Adrenal gland (tissue), 12 donors: ENCODE data around the gene PGAP2. TPM values are rescaled to one million over a fixed set of nuclear protein-coding genes. Genes with fewer than 3 reads are reported as not detected.
A peak's percentile ranks its signal among the peaks of the same experiment; 100 is the strongest.

Experiments
- DNase-seq, 7 donors: peaks; one replicate each; pipeline ENCODE4 v3.0.0-alpha.2; 2019 to 2020
- H3K27ac ChIP-seq, 5 donors: fragments of 200-600 bp; sonication (generic) in 4 of 5; 1 replicate in 3 of 5; 2 replicates in 2 of 5; pipeline versions ENCODE4 v1.5.1 to v1.8.0; 2016 to 2020; ENCODE audit warnings: mild to moderate bottlenecking in 1 of 5
- H3K27me3 ChIP-seq: fragments of 200-600 bp; 2 replicates; pipeline ENCODE4 v1.8.0; 2021
- H3K36me3 ChIP-seq, 2 donors: fragments of 200-600 bp; replicated peaks in 1 of 2; 1 replicate in 1 of 2; 2 replicates in 1 of 2; pipeline versions ENCODE4 v1.5.1 to v1.8.0; 2018 to 2022
- H3K4me1 ChIP-seq, 2 donors: fragments of 200-600 bp; replicated peaks in 1 of 2; 1 replicate in 1 of 2; 2 replicates in 1 of 2; pipeline versions ENCODE4 v1.5.1 to v1.8.0; 2018 to 2021
- H3K4me3 ChIP-seq, 4 donors: fragments of 200-600 bp; sonication (generic) in 3 of 4; one replicate each; pipeline ENCODE4 v1.5.1; 2016 to 2018
- H3K9me3 ChIP-seq, 3 donors: fragments of 200-600 bp; sonication (generic) in 1 of 3; replicated peaks in 1 of 3; 1 replicate in 2 of 3; 2 replicates in 1 of 3; pipeline versions ENCODE4 v1.5.1 to v1.8.0; 2016 to 2021
- POLR2A ChIP-seq, 2 donors: fragments of 450-650 bp; IDR thresholded peaks; one replicate each; pipeline ENCODE4 v1.6.1; 2017; ENCODE audit warnings: antibody characterized with exemption in 2 of 2, mild to moderate bottlenecking in 2 of 2, moderate library complexity in 1 of 2
- WGBS, 4 donors: extraction: QIAGEN DNeasy Blood & Tissue Kit in 2 of 4; methylation state at CpG; one replicate each; pipeline versions ENCODE4 v1.1.5 to v1.1.7; 2013 to 2017; 5-methylcytosine and 5-hydroxymethylcytosine counted together
- intact Hi-C, 2 donors: fragments of 100-400 bp; cut with DNase I; formaldehyde crosslinking; loops; one replicate each; pipeline versions ENCODE4 v1.14.1 to v1.15.0; 2022 to 2023
- polyA plus RNA-seq, 3 donors: library from polyadenylated mRNA; stranded (reverse); fragments of 200-250 nt in 2 of 3; fragments of 350-450 nt in 1 of 3; fragmentation: Illumina TruSeq in 1 of 3; extraction: RNeasy Lipid Tissue Mini Kit (QIAGEN cat#74804) in 1 of 3; gene quantifications; one replicate each; pipeline ENCODE4 v1.2.3, GENCODE V29; 2013 to 2014
- total RNA-seq, 9 donors: library from RNA; depleted of rRNA in 4 of 9; stranded (reverse); fragments of >200 nt in 4 of 9; fragments of 120-200 nt in 1 of 9; fragmentation: NEBNext Ultra II Directional in 1 of 9; extraction: Animal tissue kit (Norgen Biotek cat#: 25700) in 1 of 9; gene quantifications; one replicate each; pipeline versions ENCODE4 v1.1.0 to v1.2.4, GENCODE V29; 2013 to 2023
- TF ChIP-seq, protein P1 (sequence below), 6 experiments: fragments of 450-650 bp in 4 of 6; fragments of 200-600 bp in 2 of 6; sonication (generic) in 1 of 6; IDR thresholded peaks; 1 replicate in 5 of 6; 2 replicates in 1 of 6; pipeline versions ENCODE4 v1.5.1 to v1.8.0; 2016 to 2021; ENCODE audit warnings: antibody characterized with exemption in 6 of 6, mild to moderate bottlenecking in 2 of 6, moderate library complexity in 1 of 6
- donor health status: healthy with polysubstance abuse.
- donor health status: Bipolar disorder and iron deficiency.
- donor health status: DM: yes; HTN: yes; CAD: no.
- donor health status: DM: no; HTN: no; CAD: no.
- donor health status: DM: no; HTN: no; CAD: no.
- donor health status: DM: yes; HTN: yes; CAD: no.

Gene PGAP2
- total and polyA plus RNA-seq, 12 donors = 4.6 to 44.0 (median 19.9) TPM

DNA sequence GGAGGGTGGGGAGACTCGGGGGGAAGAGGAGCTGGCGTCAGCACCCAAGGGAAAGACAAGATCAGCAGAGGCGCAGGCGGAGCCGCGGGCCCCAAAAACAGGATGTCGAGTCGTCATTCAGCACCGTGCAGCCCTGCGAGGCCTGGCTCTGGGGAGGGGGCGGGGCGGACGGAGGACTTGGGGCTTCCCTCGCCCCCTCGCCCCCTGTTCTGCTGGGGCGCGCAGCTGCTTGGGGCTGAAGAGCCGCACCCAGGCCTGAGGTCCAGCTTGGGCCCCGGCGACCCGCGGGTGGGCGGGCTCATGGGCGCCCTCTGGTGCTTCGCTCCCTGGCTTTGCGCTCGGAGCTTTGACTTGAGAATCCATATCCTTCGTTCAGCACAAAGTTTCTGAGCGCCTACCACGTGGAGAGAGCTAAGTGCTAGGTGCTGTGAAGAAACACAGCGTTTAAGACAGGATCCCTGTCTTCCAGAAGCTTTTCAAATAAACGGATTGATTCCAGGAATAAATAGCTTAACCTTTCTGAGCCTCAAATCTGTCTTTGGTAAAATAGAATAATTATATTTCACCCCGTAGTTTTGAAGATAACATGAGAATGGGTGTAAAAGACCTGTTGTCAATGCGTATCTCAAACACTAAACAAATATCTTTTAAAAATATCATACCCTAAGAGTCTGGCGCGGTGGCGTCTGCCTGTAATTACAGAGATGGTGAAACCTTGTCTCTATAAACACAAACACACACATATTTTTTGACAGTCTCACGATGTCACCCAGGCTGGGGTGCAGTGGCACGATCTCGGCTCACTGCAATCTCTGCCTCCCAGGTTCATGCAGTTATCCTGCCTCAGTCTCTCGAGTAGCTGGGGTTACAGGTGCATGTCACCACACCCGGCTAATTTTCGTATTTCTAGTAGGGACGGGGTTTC lies 33.3 kb downstream of the PGAP2 start:
- H3K4me3 ChIP-seq = peak overlapping the region in 2 of 4 donors; percentile 66 to 82
- no peaks in the 10 kb centered on the region for H3K36me3 ChIP-seq
- intact Hi-C loops = no loop called here
- H3K27ac ChIP-seq = peak overlapping the region; percentile 71 to 96 (median 89)
- peak in 1 of 2 donors; percentile 38 for TF ChIP-seq POLR2A (IDR thresholded peaks at IDR 0.05)
- TF ChIP-seq, protein P1, sequence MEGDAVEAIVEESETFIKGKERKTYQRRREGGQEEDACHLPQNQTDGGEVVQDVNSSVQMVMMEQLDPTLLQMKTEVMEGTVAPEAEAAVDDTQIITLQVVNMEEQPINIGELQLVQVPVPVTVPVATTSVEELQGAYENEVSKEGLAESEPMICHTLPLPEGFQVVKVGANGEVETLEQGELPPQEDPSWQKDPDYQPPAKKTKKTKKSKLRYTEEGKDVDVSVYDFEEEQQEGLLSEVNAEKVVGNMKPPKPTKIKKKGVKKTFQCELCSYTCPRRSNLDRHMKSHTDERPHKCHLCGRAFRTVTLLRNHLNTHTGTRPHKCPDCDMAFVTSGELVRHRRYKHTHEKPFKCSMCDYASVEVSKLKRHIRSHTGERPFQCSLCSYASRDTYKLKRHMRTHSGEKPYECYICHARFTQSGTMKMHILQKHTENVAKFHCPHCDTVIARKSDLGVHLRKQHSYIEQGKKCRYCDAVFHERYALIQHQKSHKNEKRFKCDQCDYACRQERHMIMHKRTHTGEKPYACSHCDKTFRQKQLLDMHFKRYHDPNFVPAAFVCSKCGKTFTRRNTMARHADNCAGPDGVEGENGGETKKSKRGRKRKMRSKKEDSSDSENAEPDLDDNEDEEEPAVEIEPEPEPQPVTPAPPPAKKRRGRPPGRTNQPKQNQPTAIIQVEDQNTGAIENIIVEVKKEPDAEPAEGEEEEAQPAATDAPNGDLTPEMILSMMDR (IDR thresholded peaks at IDR 0.05) = peak; percentile 54 to 78 (median 66)
- H3K27me3 ChIP-seq = no peaks in the 10 kb centered on the region
- no peaks in the 10 kb centered on the region for H3K9me3 ChIP-seq
- DNase-seq = peak; percentile 80 to 92 (median 84)
- peaks cover 9 to 30% of the 10 kb centered on the region in 2 donors for H3K4me1 ChIP-seq
- WGBS, 4 donors = 24 to 38% (median 30%) methylated on average over 26 to 44 of the region's 44 CpGs

DNA sequence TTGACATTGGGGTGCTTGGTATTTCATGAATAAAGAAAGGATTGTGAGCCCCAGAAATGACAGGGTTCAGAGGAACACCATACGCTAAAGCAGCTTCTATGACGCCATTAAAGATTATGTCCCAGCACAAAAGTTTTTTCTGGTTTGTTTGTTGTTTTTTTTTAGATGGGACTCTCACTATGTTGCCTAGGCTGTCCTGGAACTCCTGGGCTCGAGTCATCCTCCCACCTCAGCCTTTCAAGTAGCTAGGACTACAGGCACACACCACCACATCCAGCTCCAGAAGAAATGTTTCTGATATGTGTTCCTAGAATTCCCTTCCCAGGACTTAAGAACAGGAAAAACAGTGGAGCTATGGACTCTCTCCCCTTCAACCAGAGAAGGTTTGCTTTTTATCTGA lies 35.0 kb downstream of the PGAP2 start:
- peaks cover 9 to 19% of the 10 kb centered on the region in 2 donors for H3K4me1 ChIP-seq
- DNase-seq = no peak
- H3K27me3 ChIP-seq = no peaks in the 10 kb centered on the region
- WGBS, 4 donors = 81 to 87% (median 85%) methylated on average over 3 of the region's 3 CpGs
- no peak for TF ChIP-seq POLR2A (IDR thresholded peaks at IDR 0.05)
- TF ChIP-seq, protein P1 (IDR thresholded peaks at IDR 0.05) = no peak
- H3K27ac ChIP-seq = no peak overlapping the region
- H3K4me3 ChIP-seq = no peak overlapping the region
- intact Hi-C loops = no loop called here
- H3K9me3 ChIP-seq = no peaks in the 10 kb centered on the region
- H3K36me3 ChIP-seq = no peaks in the 10 kb centered on the region

DNA sequence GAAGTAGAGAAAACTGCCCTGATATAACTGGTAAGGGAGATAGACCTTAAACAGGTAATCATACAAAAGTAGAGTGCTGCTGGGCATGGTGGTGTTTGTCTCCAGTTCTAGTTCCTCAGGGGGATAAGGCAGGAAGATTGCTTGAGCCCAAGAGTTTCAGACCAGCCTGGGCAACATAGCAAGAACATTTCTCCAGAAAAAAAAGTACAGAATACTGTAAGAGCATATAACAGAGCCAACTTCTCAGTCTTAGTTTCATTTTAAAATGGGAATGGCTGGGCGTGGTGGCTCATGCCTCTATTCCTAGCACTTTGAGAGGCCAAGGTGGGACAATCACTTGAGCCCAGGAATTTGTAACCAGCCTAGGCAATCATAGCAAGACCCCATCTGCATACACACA lies 36.9 kb downstream of the PGAP2 start:
- intact Hi-C loops = no loop called here
- TF ChIP-seq POLR2A (IDR thresholded peaks at IDR 0.05) = no peak
- TF ChIP-seq, protein P1 (IDR thresholded peaks at IDR 0.05) = no peak
- H3K9me3 ChIP-seq = no peaks in the 10 kb centered on the region
- WGBS, 4 donors = 94 to 100% (median 98%) methylated on average over 1 of the region's 1 CpG
- no peaks in the 10 kb centered on the region for H3K27me3 ChIP-seq
- H3K27ac ChIP-seq = no peak overlapping the region
- H3K4me3 ChIP-seq = no peak overlapping the region
- H3K36me3 ChIP-seq = no peaks in the 10 kb centered on the region
- H3K4me1 ChIP-seq = peaks cover 5% of the 10 kb centered on the region in 2 donors
- no peak for DNase-seq

DNA sequence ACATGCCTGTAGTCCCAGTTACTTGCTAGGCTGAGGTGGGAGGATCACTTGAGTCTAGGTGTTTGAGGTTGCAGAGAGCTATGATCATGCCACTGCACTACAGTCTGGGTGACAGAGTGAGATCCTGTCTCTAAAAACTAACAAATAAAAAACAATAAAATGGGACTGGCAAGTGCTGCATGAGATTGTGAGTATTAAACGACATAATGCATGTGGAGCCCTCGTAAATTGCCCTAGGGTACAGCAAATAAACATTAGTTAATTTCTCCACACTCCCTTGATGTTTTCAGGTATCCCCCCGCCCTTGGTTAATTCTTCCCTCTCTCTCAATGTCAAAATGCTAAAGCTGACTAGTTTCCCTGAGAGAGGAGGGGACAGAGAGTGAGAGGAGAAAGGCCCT lies 37.3 kb downstream of the PGAP2 start:
- H3K4me3 ChIP-seq = no peak overlapping the region
- 83 to 88% (median 85%) methylated on average over 3 of the region's 3 CpGs for WGBS, 4 donors
- TF ChIP-seq POLR2A (IDR thresholded peaks at IDR 0.05) = no peak
- TF ChIP-seq, protein P1 (IDR thresholded peaks at IDR 0.05) = no peak
- H3K27me3 ChIP-seq = no peaks in the 10 kb centered on the region
- H3K4me1 ChIP-seq = peaks cover 4 to 5% of the 10 kb centered on the region in 2 donors
- no peaks in the 10 kb centered on the region for H3K9me3 ChIP-seq
- H3K27ac ChIP-seq = no peak overlapping the region
- no peaks in the 10 kb centered on the region for H3K36me3 ChIP-seq
- no peak for DNase-seq
- intact Hi-C loops = no loop called here
